ENCODE measurements around the gene CRELD2.

CRELD2 gene

DNA sequence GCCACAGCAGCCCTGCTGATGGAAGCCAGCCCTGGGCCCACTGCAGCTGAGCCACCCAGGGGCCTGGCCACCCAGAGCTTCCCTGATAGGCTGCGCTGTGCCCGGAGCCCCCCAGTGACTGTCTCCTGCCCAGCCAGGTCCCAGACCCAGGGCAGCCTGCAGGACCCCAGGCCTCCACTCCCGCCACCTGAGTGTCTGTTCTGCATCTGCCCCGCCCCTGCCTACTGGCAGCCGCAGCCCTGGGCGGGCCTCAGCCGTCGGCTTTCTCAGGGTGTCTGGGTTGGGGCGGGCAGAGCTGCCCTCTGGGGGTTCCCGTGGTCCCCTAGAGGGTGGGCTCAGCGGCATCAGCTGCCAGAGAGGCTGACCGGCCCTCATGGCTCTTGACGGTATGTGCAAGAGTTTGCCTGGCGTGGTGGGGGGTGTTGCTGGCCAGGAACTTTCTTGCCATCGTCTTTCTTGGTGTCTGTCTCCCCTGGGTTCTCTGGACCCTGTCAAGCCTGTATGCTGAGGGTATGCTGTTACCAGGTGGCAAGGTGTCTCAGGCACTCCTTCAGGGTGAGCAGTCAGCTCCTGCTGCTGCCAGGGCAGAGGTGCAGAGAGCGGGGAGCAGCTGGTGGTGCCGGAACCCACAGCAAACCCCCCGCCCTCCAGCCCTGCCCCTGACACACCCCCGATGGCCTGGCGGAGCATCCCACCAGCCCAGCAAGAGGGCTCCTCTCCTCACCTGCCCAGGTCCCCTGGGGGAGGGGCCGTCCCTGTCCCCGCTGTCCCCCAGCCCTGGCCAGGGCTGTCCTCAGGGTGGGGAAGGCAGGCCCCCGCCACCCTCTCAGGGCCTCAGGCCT is 29.9 kb downstream of the CRELD2 start:
- no peak for DNase-seq

DNA sequence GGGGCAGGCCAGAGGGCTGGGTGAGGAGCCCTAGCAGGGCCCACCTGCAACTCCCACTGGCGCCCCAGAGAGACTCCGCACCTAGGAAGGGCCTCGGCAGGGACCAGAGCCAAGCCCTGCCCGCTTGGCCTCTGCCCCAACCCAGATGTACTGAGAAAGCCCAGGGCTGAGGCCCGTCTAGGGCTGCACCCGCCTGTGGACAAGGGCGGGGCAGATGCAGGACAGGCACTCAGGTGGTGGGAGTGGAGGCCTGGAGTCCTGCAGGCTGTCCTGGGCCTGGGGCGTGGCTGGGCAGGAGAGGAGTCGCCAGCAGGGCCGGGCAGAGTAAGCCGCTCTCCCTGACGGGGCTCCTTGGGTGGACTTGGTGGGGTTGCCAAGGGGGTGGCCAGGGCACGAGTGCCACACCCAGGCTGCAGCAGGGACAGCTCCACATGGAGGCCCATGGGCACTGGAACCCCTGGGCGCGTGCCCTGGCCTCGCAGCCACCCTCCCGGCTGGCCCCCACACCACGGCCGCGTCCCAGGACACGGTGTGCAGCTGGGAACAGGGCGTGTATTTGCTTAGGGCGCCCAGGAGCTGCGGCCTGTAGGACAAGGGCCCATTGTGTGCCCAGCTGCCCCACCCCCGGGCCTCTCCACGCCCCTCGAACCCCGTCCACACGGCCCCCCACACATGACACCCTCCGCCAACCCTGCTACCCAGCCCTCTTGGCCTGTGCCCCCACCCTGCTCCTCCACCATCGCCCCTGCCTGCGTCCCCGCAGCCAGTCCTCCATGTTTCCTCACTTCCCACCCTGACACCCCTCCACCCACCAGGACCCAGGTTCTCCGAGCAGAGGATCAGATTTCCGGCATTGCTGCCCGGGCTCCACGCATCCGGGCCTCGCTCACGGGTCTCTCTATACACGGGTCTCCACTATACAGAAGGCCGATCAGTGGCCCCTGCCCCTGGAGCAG is 30.8 kb downstream of the CRELD2 start:
- DNase-seq = no peak

DNA sequence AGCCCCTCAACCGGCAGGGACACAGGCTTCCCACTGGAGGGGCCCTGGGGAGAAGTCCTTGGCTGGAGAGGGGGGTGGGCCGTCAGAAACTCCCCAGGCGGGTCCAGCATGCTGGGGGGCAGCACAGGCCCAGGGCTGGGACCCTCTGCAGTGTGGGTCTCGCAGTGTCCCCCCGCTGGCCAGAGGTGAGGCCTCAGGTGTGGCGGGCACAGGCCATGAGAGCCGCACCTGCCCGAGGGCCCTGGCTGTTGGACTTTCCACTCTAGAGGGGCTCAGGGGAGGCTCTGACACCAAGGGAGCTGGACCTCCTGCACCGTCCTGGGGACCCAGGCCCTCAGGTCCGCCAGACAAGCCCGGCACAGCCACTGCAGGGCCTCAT is 31.5 kb downstream of the CRELD2 start:
- DNase-seq = no peak

DNA sequence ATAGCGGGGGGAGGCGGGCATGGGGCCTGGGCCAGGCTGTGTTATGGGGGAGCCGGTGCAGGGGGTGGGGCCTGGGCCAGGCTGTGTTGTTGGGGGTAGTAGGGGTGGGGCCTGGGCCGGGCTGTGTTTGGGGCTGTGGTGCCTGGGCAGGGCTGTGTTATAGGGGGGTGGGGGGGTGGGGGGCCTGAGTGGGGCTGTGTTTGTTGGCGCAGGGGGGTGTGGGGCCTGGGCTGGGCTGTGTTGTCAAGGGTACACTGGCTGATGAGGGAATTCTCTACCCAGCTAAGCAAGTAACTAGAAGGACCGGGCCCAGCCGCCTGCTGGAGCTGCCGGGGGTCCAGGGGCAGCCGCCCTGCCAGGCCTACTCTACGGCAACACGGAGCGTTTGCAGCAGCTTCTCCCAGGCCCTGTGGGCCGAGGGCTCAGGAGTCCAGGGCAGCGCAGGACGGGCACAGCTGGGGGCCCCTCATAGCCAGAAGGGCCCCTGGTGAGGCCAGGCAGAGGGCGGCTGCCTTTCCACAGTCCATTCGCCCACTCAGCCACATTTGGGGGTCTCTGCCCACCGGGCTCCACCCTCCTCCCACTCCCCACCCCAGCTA is 32.1 kb downstream of the CRELD2 start:
- no peak for DNase-seq

DNA sequence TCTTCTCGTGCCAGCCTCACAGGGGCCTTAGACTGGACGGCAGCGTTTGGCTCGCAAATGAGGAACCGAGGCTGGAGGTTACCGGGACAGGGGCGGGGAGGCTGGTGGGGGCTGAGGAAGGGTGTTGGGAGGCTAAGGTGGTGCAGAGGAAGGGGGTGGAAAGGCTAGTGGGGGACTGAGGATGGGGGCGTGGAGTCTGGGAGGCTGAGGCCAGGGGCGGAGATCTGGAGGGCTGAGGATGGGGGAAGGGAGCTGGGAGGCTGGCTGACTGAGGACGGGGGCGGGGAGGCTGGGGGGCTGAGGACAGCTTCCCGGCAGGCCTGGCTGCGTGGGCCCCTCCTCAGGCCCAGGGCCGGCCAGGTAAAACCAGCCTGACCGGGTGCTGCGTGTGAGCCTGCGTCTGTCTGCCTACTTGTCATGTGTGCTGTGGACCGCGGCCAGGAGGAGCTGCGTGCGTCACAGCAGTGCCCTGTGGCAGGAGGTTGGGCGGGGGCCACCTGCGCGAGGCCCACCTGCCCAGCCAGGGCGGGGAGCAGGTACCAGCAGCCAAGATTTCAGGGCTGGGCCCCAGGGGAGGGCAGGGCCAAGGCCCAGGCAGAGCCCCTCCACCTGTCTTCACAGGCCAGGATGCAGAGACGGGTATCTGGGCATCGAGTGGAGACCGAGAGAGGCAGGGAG is 32.7 kb downstream of the CRELD2 start:
- no peak for DNase-seq

DNA sequence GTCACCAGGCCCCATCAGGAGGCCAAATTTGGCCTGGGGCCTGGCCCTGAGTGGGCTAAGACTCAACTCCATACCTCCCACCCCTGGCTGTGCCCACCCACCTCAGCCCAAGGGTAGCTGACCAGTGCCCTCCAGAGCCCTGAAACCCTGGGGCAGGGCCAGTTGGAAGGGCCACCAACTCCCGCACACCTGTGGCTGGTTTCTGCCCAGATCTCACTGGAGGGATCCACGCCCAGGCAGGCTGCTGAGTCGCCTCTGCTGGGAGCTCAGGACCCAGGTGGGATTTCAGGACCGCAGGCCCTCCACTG is 33.2 kb downstream of the CRELD2 start:
- DNase-seq = no peak

DNA sequence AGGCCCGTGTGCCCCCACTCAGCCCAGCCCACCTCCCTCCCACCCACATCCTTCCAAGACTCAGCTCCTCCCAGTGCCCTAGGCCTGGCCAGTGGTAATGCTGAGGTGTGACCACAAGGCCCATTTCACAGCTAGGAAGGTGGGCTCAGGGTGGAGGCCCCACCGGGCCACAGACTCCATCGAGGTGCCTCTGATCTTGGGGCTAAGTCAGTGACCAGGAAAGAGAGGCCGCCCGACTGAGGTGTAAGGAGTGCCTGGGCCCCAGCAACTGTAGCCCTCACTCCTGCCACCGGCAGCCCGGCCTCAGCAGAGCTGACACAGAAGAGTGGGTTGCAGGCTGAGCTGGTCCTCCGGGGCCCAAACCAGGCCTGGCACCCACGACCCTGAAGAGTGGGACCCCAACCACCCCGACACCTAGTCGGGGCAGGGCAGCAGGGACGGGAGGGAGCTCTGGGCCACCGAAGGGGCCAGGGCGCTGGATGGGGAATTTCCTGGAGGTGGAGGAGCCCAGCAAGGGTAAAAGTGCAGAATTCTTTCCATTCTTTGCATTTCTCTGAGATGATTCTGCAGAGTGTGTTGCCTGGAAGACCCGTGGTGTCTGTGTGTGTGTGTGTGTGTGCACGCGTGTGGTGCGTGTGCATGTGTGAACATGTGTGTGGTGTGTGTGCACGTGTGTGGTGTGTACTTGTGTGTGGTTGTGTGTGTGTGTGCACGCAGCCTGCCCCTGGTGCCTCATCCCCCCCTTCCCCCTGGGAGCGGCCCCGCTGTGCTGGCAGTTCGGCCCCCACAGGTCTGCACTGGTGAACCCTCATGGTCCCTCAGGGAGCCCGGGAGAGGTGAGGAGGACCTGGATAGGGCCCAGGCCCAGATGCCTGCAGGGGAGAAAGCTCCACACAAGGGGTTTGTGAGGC is 33.8 kb downstream of the CRELD2 start:
- DNase-seq = no peak

DNA sequence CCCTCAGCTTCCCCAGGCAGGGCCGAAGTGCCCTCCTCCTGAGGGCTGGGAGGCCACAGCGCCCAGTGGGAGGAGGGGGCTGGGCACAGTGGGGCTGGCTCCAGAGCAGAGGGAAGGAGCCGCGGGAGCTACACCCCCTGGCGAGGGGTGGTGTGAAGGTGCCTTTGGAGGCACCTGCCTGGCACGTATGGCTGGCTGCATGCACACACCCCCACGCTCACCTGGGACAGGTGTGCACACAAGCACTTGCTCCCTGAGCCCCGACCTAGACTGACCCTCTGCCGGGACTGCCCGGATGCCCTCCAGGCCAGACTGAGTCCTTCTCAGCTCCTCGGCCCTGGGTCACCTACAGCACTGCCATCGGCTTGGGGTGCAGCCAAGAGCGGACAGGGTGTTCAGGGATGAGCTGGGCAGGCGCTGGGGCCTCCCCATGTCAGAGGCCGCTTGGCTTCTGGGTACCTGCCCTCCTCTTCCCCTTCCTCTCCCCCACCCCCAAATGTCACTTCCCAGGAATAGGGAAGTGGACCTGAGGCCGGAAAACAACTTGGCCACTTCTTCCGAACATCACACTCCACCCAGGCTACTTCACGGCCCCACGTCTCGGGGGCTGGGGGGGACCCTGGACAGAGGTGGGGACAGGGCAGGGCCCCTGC is 34.7 kb downstream of the CRELD2 start:
- no peak for DNase-seq

DNA sequence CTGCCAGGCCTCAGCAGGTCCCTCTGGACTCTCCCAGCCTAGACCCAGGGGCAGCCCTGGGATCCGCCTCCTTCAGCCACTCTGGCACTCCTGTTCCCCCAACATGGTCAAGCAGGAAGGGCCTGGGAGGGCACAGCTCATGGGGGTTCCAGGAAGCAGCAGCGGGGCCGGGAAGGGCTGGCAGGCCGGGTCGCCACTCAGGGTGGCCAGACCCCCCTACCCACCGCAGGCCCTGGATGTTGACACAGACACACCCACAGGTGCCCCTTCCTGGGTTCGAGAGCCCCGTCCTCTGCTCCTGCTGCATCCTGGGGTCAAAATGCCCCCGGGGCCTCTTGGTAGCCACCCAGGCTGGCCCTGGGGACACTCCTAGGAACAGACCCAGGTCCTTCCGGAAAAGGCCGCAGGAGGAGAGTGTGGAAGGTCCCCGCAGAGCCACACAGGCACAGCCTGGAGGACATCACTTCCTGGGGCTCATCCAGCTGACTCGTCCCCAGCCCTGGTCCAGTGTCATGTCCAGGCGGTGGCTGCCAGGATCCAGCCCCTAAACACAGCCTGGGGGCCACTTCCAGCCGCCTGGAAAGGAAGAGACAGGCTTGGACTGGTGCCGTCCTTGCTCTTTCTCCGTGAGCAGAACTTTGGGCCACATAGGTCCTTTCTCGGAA is 35.4 kb downstream of the CRELD2 start:
- DNase-seq = no peak

DNA sequence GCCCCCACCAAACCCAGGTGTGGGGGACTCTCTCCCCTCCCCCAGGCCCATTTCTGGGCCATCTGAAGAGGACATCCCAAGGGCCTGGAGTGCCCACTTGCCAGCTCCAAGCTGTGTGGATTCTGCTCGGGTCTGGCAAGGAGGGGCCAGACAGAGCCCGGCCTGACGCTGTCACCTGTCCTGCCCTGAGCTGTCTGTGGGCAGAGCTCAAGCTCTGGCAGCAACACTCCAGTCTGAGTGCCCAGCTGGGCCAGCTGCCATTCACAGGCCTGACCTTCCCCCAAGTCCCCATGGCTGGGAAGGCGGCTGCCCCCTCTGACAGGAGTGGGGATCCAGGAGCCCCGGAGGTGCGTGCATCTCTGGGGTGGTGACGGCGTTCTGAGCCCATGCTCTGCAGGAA is 35.9 kb downstream of the CRELD2 start:
- no peak for DNase-seq

DNA sequence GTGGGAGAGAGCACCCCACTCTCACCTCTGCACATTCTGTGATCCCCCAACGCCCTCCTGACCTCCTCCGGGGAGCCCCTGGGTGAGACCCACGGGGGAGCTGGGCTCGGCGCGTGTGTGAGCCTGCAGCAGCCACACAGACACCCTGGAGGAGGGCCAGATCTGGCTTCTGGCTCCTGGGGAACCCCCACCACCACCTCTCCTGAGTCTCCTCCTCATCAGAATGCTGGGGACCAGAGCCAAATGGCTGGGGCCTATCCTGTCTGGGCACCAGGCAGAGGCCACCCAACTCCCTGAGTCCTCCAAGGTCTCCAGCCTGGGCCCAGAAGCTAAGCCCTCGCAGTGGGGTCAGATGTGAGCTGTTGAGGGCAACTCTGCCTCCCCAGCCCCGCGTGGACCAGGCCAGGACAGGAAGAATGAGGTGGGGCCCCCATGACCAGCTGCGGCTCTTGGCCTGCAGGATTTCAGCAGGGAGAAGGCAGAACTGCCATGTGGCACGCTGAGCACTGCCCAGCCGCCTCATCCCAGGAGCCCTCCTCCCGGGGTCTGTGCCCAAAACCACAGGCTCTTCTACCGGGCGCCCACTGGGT is 36.7 kb downstream of the CRELD2 start:
- DNase-seq = no peak

DNA sequence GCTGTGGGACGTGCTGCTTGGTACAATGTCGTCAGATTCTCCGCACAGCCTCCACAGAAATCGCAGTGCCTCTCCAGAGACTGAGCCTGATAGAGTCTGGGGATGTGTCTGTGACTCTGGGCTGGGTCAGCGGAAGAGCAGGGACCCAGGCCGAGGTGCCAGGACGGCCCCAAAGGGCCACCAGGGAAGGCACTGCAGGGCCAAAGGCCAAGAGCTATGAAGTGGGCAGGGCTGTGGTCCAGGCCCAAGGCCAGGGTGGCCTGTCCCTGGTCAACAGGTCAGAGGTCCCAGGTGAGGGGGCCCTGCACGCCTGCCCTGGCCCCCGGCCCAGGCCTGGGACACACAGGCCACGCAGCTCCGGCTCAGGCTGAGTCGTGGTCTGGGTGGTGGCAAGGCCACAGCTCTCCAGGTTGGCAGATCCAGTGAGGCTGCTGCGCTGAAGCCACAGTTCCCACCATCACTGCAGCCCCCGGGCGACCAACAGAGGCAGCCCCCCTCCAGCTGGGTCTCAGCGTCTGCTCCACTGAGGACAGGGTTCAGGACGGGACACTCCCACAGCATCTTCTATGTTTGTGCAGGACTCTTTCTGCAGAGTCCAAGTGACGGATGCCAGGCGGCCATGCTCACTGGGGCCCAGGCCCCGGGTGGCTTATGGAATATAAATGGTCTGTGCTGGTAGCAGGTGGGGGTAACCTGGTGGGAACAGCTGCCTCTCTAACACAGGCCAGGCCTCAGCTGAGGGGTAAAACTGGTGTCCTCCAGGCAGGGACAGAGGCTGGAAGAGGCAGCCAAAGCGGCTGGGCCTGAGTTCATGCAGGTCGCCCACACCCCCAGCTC is 37.4 kb downstream of the CRELD2 start:
- DNase-seq = no peak

DNA sequence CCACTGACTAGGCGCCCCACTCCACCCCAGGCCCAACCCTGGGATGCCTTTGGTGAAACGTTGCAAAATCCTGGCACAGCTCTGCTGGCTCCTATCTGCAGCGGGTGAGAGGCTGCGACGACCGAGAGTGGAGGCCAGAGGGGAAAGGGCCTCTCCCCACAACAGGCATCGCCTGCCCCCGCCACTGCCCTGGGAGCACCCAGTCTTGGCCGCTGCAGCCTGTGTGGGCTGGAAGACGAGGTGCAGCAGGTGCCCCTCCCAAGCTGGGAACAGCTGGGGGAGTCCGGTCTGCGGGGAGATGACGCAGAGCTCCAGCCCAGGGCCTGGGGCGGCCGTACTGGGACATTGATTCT is 38.0 kb downstream of the CRELD2 start:
- no peak for DNase-seq

DNA sequence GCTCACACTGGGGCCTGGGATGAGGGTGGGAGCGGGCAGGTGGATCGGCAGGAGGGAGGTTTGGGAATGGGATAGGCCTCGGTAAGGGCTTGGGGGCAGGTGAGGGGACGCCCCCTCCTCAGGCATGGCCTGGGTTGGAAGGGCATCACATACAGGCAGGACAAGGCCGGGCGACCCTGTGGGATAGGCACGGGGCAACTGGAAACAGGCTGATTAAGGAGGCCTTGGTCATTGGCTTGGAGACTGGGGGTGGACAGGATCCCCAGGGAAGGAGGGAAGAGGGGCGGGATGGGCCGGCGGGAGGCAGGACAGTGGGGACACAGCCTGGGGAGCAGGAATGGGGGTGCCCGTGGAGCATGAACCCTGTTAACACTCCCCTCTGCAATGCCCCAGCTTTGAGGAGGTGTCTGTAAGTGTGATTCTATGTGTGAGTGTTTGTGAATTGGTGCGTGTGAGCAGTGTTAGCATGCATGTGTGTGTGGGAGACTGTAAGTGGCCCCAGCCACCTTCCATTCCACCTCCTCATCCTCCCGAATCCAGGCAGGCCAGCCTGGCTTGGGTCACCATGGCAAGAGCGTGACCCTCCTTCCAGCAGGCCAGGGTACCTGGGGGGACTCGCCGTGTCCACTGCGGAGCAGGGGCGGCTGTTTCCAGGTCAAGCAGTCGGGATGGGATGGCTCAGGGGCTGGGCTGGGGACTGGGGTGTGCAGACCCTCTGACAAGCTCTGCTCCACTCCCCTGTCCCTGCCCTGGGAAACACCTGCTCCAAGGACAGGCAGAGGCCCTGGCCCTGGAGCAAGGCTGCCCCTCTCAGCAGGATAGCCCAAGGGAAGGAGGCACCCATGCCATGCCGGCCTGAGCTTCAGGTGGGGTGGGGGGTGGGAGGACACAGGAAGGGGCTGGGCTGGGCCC is 38.7 kb downstream of the CRELD2 start:
- DNase-seq = no peak

DNA sequence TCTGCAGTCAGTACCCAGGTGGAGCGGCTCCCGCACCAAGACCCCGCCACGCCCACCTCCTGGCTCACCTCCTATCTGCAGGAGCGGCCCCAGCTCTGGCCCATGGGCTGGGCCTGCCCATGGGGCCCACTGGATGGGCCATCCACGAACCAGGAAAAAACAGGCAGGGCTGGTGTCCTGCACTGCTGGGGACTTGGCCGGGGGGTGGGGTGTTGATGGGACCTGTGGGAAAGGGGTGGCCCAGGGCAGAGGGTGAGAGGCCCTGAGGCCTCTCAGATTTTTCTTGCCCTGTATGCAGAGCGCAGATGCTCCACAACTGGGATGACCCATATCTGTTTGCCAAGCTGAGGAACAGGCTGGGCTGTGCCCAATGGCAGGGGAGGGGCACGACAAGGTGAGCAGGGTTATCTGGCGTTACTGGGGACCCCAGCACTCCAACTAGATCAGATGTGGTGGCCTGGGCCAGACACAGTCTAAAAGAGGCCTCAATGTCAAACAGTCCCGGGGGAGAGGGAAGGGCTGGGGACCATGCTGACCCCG is 39.5 kb downstream of the CRELD2 start:
- DNase-seq = no peak

DNA sequence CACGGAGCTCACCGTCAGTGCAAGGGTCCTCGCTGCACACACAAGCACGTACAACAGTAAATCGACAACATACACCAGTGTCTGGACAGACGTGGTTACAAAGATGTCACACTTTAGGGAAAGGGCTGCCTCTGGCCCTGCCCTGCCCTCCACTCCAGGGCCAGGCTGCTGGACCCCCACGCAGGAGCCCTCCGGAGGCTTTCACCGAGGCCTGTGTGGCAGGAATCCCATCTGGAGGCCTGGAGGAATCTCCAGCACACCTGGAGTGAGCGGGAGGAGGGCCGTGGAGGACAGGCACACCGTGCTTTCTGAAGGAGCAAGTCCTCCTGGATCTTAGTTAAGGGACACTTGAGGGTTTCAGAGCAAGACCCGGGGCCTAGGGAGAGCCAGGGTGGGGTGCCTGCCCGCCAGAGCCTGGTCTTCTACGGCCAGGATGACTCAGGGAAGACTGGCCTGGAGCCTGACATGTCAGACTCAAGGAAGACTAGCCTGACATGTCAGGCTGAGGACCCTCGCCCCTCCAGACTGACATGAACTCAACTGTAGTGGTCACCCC is 40.0 kb downstream of the CRELD2 start:
- DNase-seq = no peak

DNA sequence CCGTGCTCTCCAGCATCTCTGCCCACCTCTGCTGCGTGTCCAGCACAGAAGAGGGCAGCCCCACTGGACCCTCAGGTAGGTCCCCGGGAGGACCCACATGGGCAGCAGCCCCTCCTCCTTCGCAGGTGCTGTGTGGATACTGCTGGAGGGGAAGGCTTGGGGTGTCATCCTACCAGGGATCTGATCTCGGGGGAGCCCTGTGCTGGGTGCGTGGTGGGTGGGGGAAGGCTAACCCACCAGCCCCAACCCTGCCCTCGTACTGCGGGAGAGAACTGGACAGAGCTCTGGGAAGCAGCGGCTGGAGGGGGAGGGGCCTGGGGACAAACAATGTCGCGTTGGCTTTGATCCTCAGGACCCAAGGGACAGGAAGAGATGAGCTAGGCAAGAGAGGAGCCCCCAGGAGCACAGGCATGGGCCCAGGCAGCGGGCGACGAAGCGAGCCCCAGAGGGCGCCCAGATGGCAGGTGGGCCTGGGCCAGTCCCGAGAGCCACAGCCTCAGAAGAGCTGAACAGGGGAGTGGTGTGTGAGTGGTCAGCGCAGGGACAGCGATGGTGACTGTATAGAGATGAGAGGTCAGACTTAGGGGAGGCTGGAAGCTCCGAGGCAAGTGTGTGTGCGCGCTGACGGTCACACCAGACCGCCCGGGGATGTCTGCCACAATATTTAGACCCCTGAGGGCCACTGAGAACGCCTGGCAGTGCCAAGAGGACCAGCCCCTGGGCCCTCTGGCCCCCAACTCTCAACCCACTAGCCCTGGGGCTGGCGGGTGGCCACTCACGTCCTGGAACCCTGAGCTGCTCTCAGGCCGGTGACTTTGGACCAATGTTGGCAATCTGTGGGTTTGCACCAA is 40.7 kb downstream of the CRELD2 start:
- DNase-seq = no peak
